Nasal cavity respiratory epithelium epithelial cell of viscerocranial mucosa (primary cell): Measurements from ENCODE around the gene TIMP2. TPM values are rescaled to one million over a fixed set of nuclear protein-coding genes. Genes with fewer than 3 reads are reported as not detected.

Source experiments
- total RNA-seq: library from RNA; depleted of rRNA; stranded (reverse); fragments of >200 nt; gene quantifications from 2 replicates; pipeline ENCODE4 v1.2.3, GENCODE V29; 2014

Gene TIMP2, protein sequence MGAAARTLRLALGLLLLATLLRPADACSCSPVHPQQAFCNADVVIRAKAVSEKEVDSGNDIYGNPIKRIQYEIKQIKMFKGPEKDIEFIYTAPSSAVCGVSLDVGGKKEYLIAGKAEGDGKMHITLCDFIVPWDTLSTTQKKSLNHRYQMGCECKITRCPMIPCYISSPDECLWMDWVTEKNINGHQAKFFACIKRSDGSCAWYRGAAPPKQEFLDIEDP
- 2.7 and 14.2 TPM in 2 replicates for total RNA-seq

GRCh38 chr17:78925234-78925633 is at the start of gene TIMP2:
TSS of gene TIMP2 (minus strand) at chr17:78925387. CDS start at chr17:78925088, 299 bp downstream.

GRCh38 chr17:78903101-78903779 is 21.9 kb downstream of the TIMP2 start, which contains the start of gene CEP295NL:
TSS of gene CEP295NL (minus strand) at chr17:78903201. CDS start at chr17:78901828, 1,373 bp downstream.

DNA sequence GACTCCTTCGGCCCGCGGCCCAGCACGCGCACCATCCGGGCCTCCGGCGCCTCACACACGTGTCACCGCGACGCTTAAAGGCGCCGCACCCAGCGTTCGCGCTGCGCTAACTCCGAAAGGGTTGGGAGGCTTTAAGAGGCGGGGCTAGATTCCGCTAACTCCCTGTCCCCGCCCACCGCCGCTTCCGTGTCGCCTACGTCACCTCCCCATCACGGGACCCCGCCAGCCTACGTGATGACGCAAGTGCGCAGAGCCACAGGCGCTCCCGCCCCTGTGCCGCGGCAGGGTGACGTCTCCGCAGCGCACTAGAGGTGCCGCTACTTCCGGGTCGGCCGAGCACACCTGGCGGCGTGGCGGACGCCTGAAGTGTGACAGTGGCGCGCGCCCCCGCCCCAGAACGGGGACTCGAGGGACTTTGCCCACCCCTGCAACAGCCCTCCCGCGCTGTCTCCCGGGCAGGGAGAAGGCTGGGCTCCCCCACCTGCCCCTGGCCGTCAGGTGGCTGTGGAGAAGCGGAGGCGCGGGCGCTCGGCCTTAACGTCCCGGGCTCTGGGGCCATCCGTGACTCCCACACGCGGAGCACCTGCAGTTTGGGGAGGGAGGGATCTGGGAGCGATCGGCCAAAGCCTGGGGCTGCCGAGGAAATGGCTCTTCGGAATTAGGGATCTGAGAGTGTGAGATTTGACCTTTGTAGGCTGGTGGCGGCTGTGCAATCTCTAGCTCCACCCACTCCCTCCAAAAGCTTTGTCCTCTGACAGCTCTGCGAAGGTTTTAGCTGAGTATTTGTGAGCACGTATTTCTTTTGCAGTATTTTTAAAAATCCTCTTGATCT is 84.2 kb downstream of the TIMP2 start, which contains the start of gene USP36:
Gene USP36 (minus strand): TSS at position 35 of the 832 bp plus-strand sequence. CDS start 4,451 bp downstream, outside the sequence.

Other genes with a start within 250 kb of the TIMP2 start
- 30.1 and 44.6 TPM in 2 replicates for gene CYTH1, start 143.1 kb downstream of the TIMP2 start, total RNA-seq
- gene USP36, start 84.6 kb downstream of the TIMP2 start, total RNA-seq = 31.8 and 61.9 TPM in 2 replicates
- gene CEP295NL, start 22.2 kb downstream of the TIMP2 start, total RNA-seq = under 0.01 and 0.43 TPM in 2 replicates
- 116 and 691 TPM in 2 replicates for gene LGALS3BP, start 54.5 kb upstream of the TIMP2 start, total RNA-seq
- 84.1 and 91.8 TPM in 2 replicates for gene CANT1, start 84.4 kb upstream of the TIMP2 start, total RNA-seq
- 3.4 and 8.3 TPM in 2 replicates for gene C1QTNF1, start 98.8 kb upstream of the TIMP2 start, total RNA-seq
- gene ENGASE, start 149.4 kb upstream of the TIMP2 start, total RNA-seq = 10.6 and 15.1 TPM in 2 replicates